Measurements from ENCODE around the gene NUAK2.
"Not testable (repeated sequence)": the region's sequence is repeated elsewhere in the genome, so short reads cannot be mapped to it uniquely, and the experiment has no call there.

Gene NUAK2

DNA sequence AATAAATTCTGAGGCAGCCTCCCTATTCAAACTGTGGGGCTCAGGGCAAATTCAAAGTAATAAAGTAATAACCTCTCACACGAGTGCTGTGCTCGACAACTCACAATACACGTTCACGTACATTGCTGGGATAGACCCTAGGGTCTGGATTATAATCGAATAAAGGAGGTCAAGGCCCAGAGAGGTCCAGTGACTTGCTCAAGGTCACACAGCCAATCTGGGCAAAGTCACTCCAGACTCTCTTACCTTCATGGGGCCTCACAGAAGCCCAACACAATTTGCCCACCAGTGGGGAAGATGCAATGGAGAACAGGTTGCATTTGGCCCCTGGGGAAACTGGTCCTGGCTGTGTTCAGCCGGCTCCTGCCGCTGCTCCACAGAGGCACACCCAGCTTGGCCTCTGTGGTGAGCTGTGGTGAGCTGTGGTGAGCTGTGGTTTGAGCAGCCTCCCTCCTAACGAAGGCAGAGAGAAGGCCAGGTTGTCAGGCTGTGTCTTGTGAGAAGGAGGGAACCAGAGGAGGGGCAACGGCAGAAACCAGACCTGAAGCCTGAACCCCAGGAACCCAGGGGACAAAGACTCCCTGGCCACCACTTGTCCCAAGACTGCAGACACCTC lies 35.1 kb downstream of the NUAK2 start:
- H3K9ac ChIP-seq (ENCODE audit: low read length in 5 of 5): no peak overlapping the region
- H3K4me1 ChIP-seq (ENCODE audit: control insufficient read depth in 5 of 5, insufficient read depth in 5 of 5, low read length in 5 of 5): peaks cover 2 to 48% (median 33%) of the 10 kb centered on the region in 5 donors
- no peaks in the 10 kb centered on the region for H3K9me3 ChIP-seq (ENCODE audit: control insufficient read depth in 5 of 5, low read length in 5 of 5)
- H3K4me3 ChIP-seq (ENCODE audit: low read depth in 1 of 5, low read length in 5 of 5): no peak overlapping the region
- H3K27ac ChIP-seq (ENCODE audit: low read depth, low read length): no peak overlapping the region
- H3K27me3 ChIP-seq (ENCODE audit: control insufficient read depth in 5 of 5, insufficient read depth in 4 of 5, low read length in 5 of 5): no peaks in the 10 kb centered on the region
- H3K36me3 ChIP-seq (ENCODE audit: control insufficient read depth in 5 of 5, insufficient read depth in 5 of 5, low read length in 5 of 5): no peaks in the 10 kb centered on the region

DNA sequence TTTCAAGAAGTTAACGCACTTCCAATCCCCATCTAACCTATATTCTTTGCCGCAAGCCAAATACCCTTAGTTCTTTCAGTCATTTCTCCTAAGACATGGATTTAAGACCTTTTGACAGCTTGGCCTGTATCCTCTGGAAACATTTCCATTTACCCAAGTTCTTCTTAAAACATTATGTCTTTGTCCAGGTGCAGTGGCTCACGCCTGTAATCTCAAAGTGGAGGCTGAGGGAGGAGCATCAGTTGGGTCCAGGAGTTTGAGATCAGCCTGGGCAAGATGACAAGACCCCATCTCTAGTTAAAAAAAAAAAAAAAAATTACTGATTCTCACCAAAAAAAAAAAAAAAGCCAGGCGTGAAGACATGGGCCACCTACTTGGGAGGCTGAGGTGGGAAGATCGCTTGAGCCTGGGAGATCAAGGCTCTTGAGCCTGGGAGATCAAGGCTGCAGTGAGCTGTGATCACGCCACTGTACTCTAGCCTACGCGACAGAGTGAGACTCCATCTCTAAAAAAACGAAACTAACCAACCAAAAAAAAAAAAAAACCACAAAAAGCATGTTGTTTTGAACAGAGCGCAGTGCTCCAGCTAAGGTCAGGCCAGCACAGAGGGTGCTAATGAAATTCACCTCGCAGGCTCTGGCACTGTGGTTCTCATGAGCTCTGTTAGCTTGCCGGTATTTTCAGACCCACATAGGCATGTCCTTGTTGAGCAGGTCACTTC lies 36.0 kb downstream of the NUAK2 start:
- no peak overlapping the region for H3K27ac ChIP-seq (ENCODE audit: low read depth, low read length)
- H3K9ac ChIP-seq (ENCODE audit: low read length in 5 of 5): no peak overlapping the region
- peaks cover 2 to 48% (median 33%) of the 10 kb centered on the region in 5 donors for H3K4me1 ChIP-seq (ENCODE audit: control insufficient read depth in 5 of 5, insufficient read depth in 5 of 5, low read length in 5 of 5)

DNA sequence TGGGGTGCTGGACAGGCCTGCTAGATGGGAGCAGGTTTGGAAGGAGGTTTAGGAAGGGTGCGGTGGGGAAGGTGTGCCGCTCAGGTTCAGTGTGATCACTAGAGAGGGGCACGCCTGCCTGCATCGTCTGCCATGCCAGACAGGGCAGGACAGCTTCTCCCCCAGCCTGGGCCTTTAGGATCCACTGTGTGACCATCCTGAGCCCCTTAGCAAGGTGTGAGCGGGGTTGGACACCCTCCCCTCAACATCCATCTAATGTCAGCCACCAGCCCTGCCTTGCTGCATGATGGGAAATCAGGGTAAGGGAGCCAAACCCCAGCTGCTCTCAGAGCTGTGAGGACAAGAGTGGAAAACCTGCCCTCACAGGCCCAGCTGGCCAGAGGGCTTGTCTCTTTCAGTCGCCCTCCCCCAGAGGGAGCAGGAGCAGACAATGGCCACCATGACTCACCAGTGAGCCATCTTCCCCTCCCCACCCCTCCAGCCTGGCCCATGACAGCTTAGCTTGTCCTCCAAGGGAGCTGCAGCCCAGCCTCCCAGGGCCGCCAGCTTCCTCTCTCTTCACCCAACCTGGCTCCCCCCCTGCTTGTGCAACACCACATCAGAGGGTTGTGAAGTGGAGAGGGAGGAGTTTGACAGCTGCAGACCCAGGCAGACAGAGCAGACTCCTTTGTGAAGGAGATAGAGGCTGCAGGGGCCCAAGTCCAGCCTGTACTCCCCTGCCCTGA lies 37.0 kb downstream of the NUAK2 start:
- Histone ChIP-seq H3K9ac (ENCODE audit: low read length in 5 of 5) (no peak overlapping the region), H3K27ac (ENCODE audit: low read depth, low read length) (no peak overlapping the region), H3K9me3 (ENCODE audit: control insufficient read depth in 5 of 5, low read length in 5 of 5) (no peaks in the 10 kb centered on the region), H3K4me1 (ENCODE audit: control insufficient read depth in 5 of 5, insufficient read depth in 5 of 5, low read length in 5 of 5) (peaks cover 2 to 48% (median 33%) of the 10 kb centered on the region in 5 donors), H3K27me3 (ENCODE audit: control insufficient read depth in 5 of 5, insufficient read depth in 4 of 5, low read length in 5 of 5) (no peaks in the 10 kb centered on the region), H3K4me3 (ENCODE audit: low read depth in 1 of 5, low read length in 5 of 5) (no peak overlapping the region), H3K36me3 (ENCODE audit: control insufficient read depth in 5 of 5, insufficient read depth in 5 of 5, low read length in 5 of 5) (no peaks in the 10 kb centered on the region)

More for the DNA sequence above, 36.0 kb downstream of the NUAK2 start:
- Histone ChIP-seq H3K9me3 (ENCODE audit: control insufficient read depth in 5 of 5, low read length in 5 of 5) (no peaks in the 10 kb centered on the region), H3K27me3 (ENCODE audit: control insufficient read depth in 5 of 5, insufficient read depth in 4 of 5, low read length in 5 of 5) (no peaks in the 10 kb centered on the region), H3K4me3 (ENCODE audit: low read depth in 1 of 5, low read length in 5 of 5) (no peak overlapping the region), H3K36me3 (ENCODE audit: control insufficient read depth in 5 of 5, insufficient read depth in 5 of 5, low read length in 5 of 5) (no peaks in the 10 kb centered on the region)

DNA sequence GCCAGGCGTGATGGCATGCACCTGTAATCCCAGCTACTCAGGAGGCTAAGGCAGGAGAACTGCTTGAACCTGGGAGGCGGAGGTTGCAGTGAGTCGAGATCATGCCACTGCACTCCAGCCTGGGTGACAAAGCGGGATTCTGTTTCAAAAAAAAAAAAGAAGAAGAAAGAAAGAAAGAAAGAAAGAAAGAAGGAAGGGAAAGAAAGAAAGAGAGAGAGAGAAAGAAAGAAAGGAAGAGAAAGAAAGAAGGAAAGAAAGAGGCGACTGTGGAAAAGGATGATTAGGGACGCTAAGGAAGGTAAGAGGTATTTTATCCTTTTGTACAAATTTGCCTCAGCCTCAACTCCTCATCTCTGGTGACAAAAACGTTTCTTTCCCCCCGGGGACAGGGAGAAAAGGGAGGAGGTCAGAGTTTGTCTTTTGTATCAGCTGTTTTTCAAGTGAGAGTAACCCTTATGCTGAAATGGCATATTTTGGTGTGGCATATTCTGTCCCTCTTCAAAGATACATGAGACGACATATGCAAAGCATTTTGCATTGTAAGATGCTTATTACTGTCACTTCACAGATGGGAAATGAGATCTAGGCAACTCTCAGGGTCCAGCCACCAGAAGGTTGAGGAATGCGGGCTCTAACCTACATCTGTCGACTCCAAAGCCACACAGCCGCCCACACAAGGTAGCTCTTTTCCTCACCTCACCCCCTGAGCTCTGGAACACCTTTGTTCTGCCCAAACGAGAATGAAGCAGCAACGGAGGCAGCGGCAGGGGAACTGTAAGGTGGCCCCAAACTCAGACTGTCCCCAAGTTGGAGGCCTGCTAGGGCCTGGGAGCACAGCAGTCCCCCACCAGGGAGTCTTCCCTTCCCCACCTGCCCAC lies 38.0 kb downstream of the NUAK2 start:
- no peaks in the 10 kb centered on the region for H3K9me3 ChIP-seq (ENCODE audit: control insufficient read depth in 5 of 5, low read length in 5 of 5)
- no peaks in the 10 kb centered on the region for H3K27me3 ChIP-seq (ENCODE audit: control insufficient read depth in 5 of 5, insufficient read depth in 4 of 5, low read length in 5 of 5)
- H3K4me1 ChIP-seq (ENCODE audit: control insufficient read depth in 5 of 5, insufficient read depth in 5 of 5, low read length in 5 of 5): peaks cover 2 to 47% (median 33%) of the 10 kb centered on the region in 5 donors
- H3K4me3 ChIP-seq (ENCODE audit: low read depth in 1 of 5, low read length in 5 of 5): no peak overlapping the region
- H3K27ac ChIP-seq (ENCODE audit: low read depth, low read length): no peak overlapping the region
- no peaks in the 10 kb centered on the region for H3K36me3 ChIP-seq (ENCODE audit: control insufficient read depth in 5 of 5, insufficient read depth in 5 of 5, low read length in 5 of 5)
- H3K9ac ChIP-seq (ENCODE audit: low read length in 5 of 5): no peak overlapping the region

DNA sequence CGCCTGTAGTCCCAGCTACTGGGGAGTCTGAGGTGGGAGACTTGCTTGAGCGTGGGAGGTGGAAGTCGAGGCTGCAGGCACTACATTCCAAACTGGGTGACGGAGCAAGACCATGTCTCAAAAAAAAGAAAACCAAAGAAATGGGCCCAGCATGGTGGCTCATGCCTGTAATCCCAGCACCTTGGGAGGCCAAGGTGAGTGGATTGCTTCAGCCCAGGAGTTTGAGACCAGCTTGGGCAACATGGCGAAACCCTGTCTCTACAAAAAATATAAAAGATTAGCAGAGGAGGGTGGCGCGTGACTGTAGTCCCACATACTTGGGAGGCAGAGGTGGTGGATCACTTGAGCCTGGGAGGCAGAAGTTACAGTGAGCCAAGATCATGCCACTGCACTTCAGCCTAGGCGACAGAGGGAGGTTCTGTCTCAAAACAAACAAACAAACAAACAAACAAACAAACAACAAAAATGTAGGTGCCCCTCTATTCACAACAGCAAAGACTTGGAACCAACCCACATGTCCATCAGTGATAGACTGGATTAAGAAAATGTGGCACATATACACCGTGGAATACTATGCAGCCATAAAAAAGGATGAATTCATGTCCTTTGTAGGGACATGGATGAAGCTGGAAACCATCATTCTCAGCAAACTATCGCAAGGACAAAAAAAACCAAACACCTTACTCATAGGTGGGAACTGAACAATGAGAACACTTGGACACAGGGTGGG lies 40.7 kb downstream of the NUAK2 start:
- not testable (repeated sequence) for H3K36me3 ChIP-seq (ENCODE audit: control insufficient read depth in 5 of 5, insufficient read depth in 5 of 5, low read length in 5 of 5); H3K9me3 ChIP-seq (ENCODE audit: control insufficient read depth in 5 of 5, low read length in 5 of 5); H3K27ac ChIP-seq (ENCODE audit: low read depth, low read length); H3K9ac ChIP-seq (ENCODE audit: low read length in 5 of 5); H3K4me3 ChIP-seq (ENCODE audit: low read depth in 1 of 5, low read length in 5 of 5); H3K27me3 ChIP-seq (ENCODE audit: control insufficient read depth in 5 of 5, insufficient read depth in 4 of 5, low read length in 5 of 5)
- H3K4me1 ChIP-seq (ENCODE audit: control insufficient read depth in 5 of 5, insufficient read depth in 5 of 5, low read length in 5 of 5): peaks cover 2 to 26% (median 15%) of the 10 kb centered on the region in 5 donors

DNA sequence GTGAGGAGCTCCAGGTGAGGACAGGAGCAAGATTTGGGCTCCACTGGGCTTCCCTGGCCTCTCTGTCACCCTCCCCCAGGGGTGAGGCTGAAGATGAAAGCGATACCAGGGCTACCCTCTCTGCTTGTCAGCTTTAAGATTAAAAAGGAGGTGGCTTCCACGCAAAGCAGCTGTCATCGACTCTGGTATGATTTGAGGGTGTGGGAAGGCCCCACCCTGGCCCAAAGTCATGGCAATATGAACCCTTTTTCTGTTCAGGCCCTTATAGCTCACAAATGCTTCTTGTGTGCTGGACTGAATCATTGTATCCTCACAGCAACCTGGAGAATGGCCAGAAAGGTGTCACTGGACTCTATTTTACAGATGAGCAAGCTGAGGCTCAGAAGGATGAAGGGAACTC lies 41.6 kb downstream of the NUAK2 start:
- Histone ChIP-seq H3K9ac (ENCODE audit: low read length in 5 of 5) (no peak overlapping the region), H3K4me3 (ENCODE audit: low read depth in 1 of 5, low read length in 5 of 5) (no peak overlapping the region), H3K27ac (ENCODE audit: low read depth, low read length) (no peak overlapping the region), H3K9me3 (ENCODE audit: control insufficient read depth in 5 of 5, low read length in 5 of 5) (no peaks in the 10 kb centered on the region), H3K4me1 (ENCODE audit: control insufficient read depth in 5 of 5, insufficient read depth in 5 of 5, low read length in 5 of 5) (peaks cover 1 to 18% (median 10%) of the 10 kb centered on the region in 5 donors), H3K27me3 (ENCODE audit: control insufficient read depth in 5 of 5, insufficient read depth in 4 of 5, low read length in 5 of 5) (no peaks in the 10 kb centered on the region), H3K36me3 (ENCODE audit: control insufficient read depth in 5 of 5, insufficient read depth in 5 of 5, low read length in 5 of 5) (no peaks in the 10 kb centered on the region)

DNA sequence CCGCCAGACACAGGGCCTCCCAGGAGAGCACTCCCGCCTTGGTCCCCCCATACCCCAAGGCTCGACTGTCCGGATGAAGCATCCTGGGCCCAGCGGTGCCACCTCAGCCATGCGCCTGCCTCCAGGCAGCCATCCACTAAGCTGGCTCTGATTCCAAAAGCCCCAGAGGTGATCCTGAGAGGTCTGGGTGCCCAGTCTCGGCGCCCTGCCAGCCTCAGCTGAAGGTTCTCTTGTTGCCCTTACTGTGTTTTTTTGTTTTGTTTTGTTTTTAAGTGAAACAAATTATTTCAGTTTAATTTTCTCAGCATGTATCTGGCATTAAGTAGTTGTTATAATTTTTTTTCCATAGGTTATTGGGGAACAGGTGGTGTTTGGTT lies 44.9 kb downstream of the NUAK2 start:
- Histone ChIP-seq H3K36me3 (ENCODE audit: control insufficient read depth in 5 of 5, insufficient read depth in 5 of 5, low read length in 5 of 5) (peaks cover 0 to 7% (median 0%) of the 10 kb centered on the region in 5 donors), H3K27me3 (ENCODE audit: control insufficient read depth in 5 of 5, insufficient read depth in 4 of 5, low read length in 5 of 5) (no peaks in the 10 kb centered on the region), H3K27ac (ENCODE audit: low read depth, low read length) (no peak overlapping the region), H3K9me3 (ENCODE audit: control insufficient read depth in 5 of 5, low read length in 5 of 5) (no peaks in the 10 kb centered on the region), H3K9ac (ENCODE audit: low read length in 5 of 5) (no peak overlapping the region), H3K4me1 (ENCODE audit: control insufficient read depth in 5 of 5, insufficient read depth in 5 of 5, low read length in 5 of 5) (peaks cover 0 to 16% (median 0%) of the 10 kb centered on the region in 5 donors), H3K4me3 (ENCODE audit: low read depth in 1 of 5, low read length in 5 of 5) (no peak overlapping the region)

DNA sequence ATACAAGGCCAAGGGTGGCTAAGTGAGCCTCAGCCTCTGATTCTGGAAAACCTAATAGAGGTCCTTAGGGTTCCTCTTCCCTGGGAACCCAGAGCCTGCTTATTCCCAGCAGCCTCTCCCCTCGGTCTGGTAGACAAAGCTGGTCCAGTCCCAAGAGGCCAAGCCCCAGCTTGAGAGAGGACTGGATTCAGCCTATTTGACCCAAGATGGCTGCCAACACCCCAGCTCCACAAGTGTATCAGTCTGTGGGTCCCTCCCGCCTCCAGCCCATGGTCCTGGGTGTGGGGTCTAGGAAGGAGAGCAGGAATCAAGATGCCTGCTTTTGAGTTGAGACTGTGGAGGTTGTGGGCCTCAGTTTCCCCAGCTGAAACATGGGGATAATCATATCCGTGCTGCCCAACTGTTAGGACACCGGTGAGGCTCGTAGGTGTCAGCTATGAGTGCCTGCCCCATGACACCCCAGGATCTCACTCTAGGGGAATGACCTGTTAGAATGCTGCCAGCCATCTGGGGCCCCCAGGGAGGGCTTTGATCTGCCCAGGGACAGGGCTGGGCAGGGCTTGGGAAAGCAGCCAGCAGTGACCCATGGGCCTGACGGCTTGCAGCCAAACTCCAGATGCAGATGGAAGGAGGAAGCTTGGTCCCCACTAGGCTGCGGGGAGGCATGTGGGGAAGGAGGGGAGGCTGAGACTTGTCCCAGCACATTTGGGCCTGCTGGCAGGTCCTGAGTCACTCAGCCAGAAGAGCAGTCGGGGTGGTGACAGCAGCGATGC lies 45.4 kb downstream of the NUAK2 start:
- H3K4me3 ChIP-seq (ENCODE audit: low read depth in 1 of 5, low read length in 5 of 5): no peak overlapping the region
- H3K9me3 ChIP-seq (ENCODE audit: control insufficient read depth in 5 of 5, low read length in 5 of 5): no peaks in the 10 kb centered on the region
- no peak overlapping the region for H3K27ac ChIP-seq (ENCODE audit: low read depth, low read length)
- peaks cover 0 to 11% (median 0%) of the 10 kb centered on the region in 5 donors for H3K36me3 ChIP-seq (ENCODE audit: control insufficient read depth in 5 of 5, insufficient read depth in 5 of 5, low read length in 5 of 5)
- no peaks in the 10 kb centered on the region for H3K27me3 ChIP-seq (ENCODE audit: control insufficient read depth in 5 of 5, insufficient read depth in 4 of 5, low read length in 5 of 5)
- H3K4me1 ChIP-seq (ENCODE audit: control insufficient read depth in 5 of 5, insufficient read depth in 5 of 5, low read length in 5 of 5): peaks cover 0 to 22% (median 0%) of the 10 kb centered on the region in 5 donors
- no peak overlapping the region for H3K9ac ChIP-seq (ENCODE audit: low read length in 5 of 5)

DNA sequence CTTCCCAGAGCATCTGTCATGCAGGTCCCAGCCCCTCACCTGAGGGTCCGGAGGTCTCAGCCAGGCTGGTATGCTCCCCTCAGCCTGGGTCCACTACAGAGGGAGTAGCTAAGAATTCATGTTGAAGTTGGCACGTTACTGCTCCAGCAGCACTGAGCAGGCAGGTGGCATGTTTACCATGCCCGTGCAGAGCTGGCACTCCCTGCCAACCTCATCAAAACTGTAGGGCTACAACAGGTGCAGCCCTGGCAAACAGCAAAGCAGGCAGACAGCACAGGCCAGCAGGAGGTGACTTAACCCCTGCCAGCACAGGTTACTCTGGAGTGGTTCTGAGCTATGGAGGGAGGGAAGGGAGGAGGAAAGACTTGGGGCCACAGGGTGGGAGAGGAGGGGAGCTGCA lies 46.4 kb downstream of the NUAK2 start:
- H3K27ac ChIP-seq (ENCODE audit: low read depth, low read length): no peak overlapping the region
- no peak overlapping the region for H3K9ac ChIP-seq (ENCODE audit: low read length in 5 of 5)
- peaks cover 0 to 28% (median 0%) of the 10 kb centered on the region in 5 donors for H3K4me1 ChIP-seq (ENCODE audit: control insufficient read depth in 5 of 5, insufficient read depth in 5 of 5, low read length in 5 of 5)
- H3K27me3 ChIP-seq (ENCODE audit: control insufficient read depth in 5 of 5, insufficient read depth in 4 of 5, low read length in 5 of 5): no peaks in the 10 kb centered on the region
- no peak overlapping the region for H3K4me3 ChIP-seq (ENCODE audit: low read depth in 1 of 5, low read length in 5 of 5)
- peaks cover 0 to 11% (median 0%) of the 10 kb centered on the region in 5 donors for H3K36me3 ChIP-seq (ENCODE audit: control insufficient read depth in 5 of 5, insufficient read depth in 5 of 5, low read length in 5 of 5)
- no peaks in the 10 kb centered on the region for H3K9me3 ChIP-seq (ENCODE audit: control insufficient read depth in 5 of 5, low read length in 5 of 5)
